HCEC 1CT (cell line): ENCODE data around the gene SLC25A51.

ENCODE experiments used
- DNase-seq: peaks from one replicate; pipeline ENCODE4 v3.0.0-alpha.2; 2017

SLC25A51 gene

GRCh38 chr9:37936376-37936775 is 32.4 kb upstream of the SLC25A51 start:
- DNase-seq, result no peak

- DNase-seq, result no peak
These were observed 31.2 kb upstream of the SLC25A51 start for GRCh38 chr9:37935096-37935495.

DNA sequence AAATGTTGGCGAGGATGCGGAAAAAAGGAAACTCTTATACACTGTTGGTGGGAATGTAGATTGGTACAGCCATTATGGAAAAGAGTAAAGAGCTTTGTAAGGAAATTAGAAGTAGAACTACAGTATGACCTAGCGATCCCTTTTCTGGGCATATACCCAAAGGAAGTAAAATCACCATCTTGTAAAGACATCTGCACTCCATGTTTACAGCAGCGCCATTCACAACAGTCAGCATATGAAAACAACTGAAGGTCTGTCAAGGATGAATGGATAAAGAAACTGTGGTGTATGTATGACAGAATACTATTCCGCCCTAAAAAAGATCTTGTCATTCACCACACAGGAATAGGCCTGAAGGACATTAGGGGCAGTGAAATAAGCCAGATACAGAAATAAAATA is 27.7 kb upstream of the SLC25A51 start:
- no peak for DNase-seq

- DNase-seq, result no peak
These were observed 25.5 kb upstream of the SLC25A51 start for GRCh38 chr9:37929441-37929895.

DNA sequence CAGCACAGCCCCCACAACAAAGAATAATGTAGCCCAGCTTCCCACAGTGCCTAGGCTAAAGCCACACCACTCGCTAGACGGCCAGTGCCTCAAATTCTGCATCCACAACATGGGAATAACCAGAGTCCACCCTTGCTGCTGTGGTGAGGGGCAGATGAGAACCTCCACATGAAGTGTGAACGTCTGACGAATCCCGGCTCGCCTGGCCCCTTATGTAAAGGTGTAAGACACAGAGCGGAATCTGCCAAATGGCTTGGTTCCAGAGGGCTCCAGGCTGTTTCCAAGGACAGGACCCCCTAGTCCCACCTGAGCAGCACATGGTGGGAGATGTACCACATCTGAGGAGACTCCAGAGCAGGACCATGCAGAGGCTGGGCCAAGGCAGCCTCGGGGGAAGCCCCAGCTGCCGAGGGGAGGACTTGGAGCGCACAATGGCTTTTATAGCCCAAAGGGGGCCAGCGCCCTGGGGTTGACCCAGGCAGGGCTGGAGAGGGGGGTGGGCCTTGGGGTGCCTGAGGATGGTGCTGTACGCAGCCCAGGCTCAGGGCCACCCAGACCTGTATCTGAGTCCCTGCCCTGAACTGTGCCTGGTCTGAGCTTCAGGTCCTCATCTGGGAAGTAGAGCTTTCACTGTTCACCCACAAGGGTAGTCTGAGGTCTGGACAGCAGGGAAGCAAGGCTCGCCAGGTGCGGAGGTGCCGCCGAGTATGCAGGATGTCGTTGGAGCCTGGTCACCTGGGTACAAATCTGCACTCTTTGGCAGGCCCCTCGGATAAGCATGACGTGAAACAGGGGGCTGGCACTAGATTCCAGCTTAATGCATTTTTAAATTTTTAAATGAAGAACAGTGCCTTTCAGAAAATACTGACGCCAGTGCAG is 24.9 kb upstream of the SLC25A51 start:
- no peak for DNase-seq

GRCh38 chr9:37927601-37928551 is 23.9 kb upstream of the SLC25A51 start:
- DNase-seq, result no peak

DNA sequence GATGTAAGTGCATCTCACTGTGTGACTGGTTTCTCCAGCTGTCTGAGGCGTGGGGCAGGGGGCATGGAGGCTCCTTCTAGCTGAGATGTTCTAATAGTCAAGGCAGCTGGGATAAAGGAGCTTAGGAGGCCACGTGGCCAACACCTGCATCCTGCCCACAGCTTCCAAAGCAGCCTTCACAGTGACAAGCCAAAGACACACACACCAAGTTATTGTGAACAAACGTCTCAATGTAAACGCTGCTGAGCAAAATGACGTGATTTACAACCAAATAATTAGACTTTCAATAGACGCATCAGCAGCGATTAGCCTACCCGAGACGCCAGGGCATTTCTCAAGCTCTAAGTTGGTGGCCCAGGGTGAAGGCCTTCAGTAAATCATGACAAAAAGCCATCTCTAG is 23.2 kb upstream of the SLC25A51 start:
- no peak for DNase-seq

GRCh38 chr9:37926737-37927118 is 22.8 kb upstream of the SLC25A51 start:
- DNase-seq, result no peak

GRCh38 chr9:37925786-37926736 is 22.1 kb upstream of the SLC25A51 start:
- no peak for DNase-seq

GRCh38 chr9:37925006-37925405 is 21.1 kb upstream of the SLC25A51 start:
- DNase-seq, result no peak

DNA sequence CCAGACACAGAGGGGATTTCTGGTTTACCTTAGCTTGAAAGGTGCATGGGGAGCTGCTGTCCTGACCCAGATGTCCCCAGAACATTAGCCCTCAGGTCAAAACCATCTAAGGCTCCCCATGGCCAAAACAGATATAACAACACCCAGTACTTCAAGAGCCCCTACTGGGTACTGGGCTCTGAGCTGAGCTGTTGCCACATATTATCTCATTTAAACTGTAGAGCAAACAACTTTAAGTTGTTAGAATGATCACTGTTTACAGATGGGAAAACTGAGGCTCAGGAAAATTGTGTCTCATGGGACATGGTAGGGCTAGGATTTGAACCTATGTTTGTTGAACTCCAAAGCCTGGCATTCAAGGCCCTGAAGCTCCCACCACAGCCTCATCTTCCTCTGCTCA is 20.6 kb upstream of the SLC25A51 start:
- DNase-seq, result no peak

DNA sequence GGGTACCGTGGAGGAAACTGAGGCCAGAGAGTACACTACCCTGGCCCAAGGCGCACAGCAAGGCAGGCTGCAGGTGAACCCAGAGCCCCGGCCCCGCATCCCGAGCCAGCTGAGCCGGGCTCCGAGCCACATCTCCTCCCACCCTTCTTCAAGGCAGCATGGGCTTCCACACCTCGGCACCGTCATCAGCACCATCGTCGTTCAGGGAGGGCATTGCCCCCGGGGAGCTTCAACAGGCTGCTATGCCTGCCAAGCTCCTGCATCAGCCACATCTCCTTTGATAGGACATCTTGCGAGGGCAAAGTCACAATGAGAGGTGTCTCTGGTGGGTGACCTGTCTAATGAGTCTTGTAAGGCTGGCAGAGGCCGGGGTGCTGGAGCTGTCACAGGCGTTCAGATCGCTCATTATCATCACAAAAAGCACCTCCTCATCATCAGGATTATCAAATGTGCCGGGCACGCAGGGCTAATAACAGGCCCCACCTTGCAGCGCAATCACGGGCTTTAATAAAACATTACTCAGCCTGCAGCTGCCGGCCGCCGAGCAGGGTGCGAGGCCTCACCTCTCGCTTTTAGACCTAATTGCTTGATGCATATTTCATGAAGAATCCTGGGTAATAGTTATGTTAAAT is 20.0 kb upstream of the SLC25A51 start:
- no peak for DNase-seq

DNA sequence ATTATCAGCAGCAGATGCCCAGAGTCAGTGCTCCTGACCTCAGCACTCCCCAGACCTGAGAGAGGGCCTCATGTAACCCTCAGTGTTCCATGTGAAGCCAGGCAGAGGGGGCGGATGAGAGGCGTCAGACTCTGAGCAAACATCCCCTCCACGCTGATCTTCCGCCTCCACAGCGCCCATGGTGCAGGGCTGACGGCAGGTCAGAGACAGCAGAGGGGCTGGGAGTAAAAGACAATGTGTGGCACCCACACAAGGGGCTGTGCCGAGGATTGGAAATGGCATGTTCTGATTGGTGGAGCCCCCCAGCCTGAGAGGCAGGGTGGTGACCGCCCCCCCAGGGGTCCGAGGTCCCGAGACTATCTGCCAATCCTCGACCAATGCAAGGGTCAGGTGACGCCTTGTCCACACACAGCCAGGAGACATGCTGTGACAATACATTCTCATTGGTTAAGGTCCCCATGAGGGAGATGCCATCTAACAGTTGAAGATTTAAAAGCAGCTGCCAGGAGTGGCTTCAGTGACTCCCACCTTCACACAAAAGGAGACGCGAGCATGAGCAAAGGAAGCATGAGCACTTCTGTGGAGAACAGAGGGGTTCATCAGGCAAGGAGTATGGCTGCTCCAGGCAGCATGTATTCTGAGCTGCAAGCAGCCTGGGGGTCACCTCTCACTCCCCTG is 19.3 kb upstream of the SLC25A51 start:
- no peak for DNase-seq

- no peak for DNase-seq
These were observed 18.6 kb upstream of the SLC25A51 start for GRCh38 chr9:37922363-37923117.

- no peak for DNase-seq
These were observed 17.8 kb upstream of the SLC25A51 start for GRCh38 chr9:37921546-37922300.

DNA sequence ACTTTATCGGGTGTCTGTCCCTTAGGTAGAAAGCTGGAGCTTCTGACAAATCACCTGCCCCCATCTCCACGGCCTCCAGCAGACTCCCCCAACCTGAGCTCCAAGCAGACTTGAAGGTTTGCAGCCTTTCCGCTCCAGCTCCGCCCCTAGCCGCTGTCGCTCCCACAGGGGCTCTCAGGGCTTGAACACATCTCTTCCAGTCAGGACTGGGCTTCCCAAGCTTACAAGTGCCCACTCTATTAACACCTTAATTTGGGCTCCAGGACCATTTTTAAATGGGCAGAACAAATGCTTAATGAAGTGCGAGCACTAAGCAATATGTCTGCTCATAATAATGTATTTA is 17.2 kb upstream of the SLC25A51 start:
- DNase-seq, result no peak

GRCh38 chr9:37920471-37921167 is 16.7 kb upstream of the SLC25A51 start:
- no peak for DNase-seq

- DNase-seq, result no peak
These were observed 16.0 kb upstream of the SLC25A51 start for GRCh38 chr9:37919956-37920335.

GRCh38 chr9:37919246-37919955 is 15.5 kb upstream of the SLC25A51 start:
- no peak for DNase-seq
